Effector CD4-positive, alpha-beta T cell (primary cell): ENCODE results near the gene CENPP.

ENCODE experiments used
- DNase-seq: peaks from one replicate; pipeline ENCODE4 v3.0.0-alpha.2; 2020

Gene CENPP

DNA sequence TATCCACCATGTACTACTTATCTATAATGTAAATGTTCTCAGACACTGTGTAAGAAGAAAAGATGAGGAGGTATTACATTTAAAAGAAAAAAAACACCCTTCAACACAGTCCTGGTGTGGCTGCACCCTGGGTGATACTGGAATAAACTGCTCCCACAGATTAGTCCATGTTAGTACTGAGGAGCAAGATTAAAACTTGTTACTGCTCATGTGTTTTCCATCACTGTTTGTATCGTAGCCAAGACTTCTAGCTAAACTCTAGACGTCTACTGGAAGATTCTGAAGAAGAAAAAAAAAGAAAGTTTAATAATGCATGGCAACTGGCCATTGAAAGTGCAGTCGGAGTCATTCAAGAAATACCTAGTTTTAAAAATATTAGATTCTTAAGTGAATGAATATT lies 156.6 kb downstream of the CENPP start, which contains the start of gene ASPN:
TSS of gene ASPN (minus strand) at position 178 of the 400 bp plus-strand sequence.
- no peak for DNase-seq

DNA sequence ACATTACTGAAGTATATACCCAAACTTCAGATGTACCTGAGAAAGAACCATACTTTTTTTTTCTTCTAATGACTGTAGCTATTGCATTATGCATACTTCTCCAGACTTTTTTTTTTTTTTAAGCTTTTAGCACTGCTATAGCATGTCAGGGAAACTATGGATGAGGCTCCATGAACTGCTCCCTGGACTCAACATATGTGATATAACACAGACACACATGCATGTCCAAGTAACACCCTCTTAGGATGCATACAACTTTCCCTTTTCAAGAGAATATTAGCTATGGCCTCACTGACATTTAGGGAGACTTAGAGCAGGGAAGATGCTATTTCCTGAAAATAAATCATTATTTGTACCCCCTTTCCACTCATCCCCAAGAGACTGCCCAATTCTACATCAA lies 157.1 kb downstream of the CENPP start:
- no peak for DNase-seq

DNA sequence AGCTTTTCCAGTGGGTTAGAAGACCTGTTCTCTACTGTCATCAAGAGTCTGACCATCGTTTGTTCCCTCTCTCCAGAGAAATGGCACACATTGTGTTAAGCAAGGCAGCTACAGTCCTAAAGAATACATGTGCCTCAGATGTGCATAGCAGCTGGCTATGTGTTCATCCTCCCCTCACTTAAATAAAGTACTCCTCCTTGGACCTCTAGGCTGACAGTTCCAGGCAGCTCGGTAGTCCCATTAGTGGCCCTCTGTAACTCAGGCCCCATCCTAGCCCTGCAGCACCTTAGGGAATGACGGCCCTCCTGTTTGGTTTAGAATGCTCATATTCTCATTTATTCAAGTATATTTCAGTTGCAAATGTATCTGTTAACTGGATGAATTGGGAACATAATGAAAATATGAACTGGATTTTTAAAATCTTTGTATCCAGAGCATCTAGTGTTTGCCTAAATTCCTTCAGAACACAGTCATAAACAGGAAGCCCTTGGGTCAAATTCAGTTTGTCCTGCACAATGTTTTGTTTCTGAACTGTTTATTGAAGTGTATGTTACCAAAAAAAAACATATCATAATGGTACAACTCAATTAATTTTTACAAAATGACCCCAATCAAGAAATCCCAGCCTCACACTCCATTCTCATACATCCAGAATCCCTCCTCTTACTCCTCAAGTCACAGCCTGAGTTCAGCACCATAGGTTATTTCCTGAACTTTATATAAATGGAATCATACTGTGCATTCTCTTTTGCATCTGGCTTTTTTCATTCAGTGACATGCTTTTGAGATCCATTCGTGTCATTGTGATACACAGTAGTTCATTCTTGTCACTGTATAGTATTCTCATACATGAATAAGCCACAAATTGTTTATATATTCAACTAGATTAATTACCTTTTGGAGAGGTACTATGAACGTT lies 158.1 kb downstream of the CENPP start:
- no peak for DNase-seq

DNA sequence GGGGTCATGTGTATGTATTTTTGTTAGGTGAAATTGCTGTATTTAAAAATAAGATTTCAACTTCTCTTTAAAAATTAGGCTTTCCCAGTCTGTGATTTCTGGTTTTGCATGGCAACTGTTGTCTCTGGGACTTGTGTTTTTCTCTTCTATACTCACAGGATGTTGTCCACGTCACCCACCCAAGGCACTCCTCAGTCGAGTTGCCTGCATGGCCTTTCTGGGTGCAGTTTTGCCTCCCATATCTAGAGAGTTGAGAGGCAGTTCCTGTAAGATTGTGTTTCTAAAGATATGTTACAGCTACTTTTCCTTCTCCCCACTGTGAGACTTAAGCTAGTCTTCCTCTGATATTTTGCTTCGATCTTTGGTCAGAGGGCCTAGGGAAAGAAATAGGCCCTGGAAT lies 158.8 kb downstream of the CENPP start:
- DNase-seq = no peak

DNA sequence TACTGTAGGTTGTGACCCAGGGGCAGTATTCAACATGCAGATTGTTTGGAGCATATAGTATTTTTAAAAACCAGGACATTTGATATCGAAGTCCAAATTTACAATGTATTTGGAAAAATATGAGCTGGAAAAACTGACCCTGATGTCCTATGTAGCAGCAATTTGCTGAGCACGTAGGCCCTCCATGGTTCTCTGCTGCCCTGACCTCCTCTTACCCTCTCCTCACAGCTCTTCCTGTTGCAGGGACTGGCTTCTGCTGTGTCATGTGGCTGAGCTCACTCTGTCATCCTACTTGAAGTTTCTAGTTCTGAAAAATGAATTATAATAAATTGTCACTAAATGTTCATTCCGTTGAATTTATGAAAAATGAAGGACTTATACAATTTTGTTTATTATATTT lies 160.6 kb downstream of the CENPP start:
- DNase-seq = no peak

DNA sequence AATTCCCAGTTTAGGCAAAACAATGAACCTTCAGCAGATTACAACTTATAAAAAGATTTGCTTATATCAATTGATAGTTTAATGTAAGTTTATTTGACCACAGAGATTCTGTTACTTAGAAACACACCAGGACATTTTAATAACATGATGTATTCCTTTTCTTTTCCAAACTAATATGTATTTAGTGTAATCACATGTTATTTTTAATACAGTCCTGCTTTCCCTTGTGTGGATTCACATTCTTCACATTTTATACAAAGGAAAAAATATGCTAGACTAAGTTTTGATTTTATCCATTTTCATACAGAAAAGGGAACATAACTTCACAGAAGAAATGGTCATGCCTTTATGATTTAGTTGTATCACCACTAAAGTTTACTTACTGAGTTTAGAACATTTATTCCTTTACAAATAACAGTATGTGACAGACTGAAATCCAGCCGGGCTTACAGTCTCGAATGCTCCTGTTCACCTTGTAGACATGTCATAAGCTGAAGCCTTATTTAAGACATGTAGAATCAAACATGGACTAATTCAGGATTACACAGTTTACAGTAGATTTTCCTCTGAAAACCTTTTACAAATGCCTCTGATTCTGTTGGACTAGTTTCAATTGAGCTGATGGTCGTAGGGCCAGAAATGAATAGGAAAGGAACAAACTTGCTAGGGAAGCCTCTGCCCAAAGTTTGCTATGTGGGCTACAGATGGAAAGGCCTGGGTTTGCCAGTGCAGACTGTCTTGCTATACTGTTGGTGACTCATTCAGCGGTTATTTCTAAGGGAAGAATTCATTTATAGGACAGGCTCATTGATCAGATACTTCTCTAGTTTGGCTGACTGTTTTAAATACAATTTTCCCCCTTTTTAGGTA lies 163.2 kb downstream of the CENPP start:
- no peak for DNase-seq

DNA sequence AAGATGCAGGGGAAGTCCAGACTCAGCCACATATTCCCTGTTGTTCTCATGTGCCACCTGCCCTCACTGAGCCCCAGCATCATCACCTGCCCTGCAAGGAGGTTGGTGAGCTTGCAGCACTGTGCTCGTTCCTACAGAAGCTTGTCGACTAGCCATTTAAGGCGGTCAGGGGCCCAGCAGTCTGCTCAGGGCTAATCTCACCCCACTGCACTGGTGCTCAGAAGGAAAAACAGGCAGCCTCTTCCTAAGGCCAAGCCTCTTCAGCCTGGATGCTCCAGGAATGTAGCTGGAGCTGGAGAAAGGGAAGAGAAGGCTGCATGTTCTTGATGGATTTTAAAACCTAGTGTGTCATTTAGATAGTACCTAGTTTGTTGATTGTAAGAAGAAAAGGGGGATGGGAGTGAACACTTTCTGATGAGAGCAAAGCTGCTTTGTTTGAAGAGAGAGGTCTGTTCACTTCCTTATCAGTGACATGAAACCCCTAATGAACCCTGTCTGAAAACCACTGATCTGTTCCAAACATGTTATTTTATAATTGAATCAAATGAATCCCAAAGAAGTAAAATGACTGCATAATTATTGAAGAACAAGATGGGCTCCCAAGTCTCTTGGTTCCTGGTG lies 167.1 kb downstream of the CENPP start:
- DNase-seq = no peak

DNA sequence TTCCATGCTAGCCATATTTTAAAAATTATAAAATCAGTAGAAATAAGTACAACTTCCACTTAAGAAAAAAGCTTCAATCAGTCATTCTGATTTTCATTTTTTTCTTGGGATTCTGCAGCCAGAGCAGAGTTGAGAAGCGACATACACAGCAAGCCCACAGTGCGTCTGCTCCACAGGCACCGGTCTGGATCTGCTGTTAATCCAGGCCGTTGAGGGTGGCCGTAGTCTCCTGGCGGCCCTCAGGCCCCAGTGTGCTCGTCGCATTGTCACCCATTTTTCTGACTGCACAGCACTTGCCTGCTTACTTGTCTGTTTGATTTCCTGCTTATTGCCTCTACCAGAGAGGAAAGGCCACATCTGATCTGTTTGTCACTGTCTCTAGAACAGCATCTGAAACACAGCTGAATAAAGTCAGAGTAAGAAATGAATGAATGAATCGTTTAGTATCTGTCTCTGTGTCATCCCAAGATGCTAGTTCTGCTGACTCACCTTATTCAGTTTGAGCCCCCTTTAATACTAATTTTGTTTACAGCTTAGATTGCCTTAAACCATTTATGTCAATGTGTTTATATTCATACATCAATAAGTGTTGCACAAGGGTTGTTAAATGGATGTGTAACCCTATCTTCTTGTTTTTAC lies 168.1 kb downstream of the CENPP start:
- DNase-seq = no peak

DNA sequence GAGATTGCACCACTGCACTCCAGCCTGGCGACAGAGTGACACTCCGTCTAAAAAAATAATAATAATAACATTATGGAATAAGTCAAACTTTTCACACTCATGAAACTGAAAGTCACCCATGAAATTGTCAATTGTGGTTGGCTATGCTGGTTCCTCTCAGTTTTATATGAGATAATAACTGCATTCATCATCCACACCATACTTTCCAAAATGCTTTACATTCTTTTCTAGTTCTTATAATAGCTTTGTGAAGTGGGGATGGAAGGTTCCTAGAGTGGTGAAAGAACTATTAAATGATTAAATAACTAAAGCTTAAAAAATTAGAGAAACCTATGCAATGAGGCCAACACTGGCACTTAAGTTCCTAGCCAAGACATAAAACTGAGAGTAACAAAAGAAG lies 169.1 kb downstream of the CENPP start:
- DNase-seq = no peak

DNA sequence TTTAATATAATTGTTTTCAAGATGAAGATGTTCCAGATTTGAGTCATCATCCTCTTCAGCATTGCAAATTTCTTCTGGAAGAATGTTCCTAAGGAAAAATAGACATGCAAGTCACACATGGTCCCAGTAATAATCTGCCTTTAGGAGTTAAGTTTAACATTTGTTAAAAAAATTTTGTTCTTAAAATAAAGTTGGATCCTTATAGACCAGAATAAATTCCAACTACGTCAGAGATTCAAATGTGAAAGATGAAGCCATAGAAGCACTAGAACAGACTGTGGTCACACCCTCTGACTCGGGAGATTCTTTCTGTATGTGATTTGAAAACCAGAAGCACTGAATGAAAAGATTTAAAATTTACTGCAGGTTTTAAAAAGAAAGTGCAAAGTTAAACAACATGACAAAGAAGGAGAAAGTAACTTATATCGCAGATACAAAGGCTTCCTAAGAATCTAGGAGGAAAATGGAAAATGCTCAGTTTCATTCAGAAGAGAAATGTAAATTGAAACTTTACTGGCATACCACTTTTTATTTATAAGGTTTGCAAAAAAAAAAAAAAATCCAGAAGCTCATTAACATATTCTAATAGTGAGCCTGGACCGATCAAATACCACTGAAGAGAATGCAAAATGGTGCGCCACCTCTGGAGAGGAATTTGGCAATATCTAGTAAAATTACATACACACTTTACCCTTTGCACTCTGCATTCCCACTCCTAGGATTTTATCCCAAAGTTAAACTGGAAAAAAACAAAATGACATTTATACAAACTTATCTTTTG lies 170.8 kb downstream of the CENPP start:
- DNase-seq = no peak

DNA sequence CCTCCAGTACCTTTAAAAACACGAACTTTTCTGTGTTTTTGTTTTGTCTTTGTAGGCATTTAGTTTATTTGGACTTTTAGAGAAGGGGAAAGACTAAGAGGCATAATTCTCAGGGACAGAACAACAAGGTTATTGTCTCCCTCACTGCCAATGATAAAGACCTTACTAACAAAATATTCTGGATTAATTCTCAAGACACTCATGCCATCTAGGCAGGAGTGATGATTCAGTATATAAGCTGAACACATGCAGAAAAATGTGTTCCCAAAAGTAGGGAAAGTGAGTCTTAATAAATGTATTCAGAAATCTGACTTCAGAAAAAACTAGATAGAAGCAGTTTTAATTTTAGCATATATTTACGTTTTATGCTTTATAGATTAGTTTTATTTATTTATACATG lies 173.9 kb downstream of the CENPP start:
- no peak for DNase-seq

DNA sequence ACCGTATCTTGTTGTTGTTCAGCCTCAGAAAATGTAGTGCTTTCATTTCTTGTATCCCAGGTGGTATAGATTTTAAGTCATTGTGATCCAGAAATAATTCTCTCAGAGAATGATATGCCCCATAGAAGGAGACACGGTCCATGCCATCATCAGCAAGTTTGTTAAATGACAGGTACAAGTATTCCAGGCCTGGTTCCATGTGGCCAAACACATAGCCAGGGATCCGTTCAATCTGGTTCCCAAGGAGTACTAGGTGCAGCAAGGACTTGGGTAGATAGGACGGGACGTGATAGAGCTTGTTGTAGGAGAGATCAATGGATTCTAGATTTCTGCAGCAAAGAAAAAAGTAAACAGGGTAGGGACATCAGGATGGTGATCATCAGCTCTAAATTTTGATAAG lies 175.0 kb downstream of the CENPP start:
- DNase-seq = no peak

DNA sequence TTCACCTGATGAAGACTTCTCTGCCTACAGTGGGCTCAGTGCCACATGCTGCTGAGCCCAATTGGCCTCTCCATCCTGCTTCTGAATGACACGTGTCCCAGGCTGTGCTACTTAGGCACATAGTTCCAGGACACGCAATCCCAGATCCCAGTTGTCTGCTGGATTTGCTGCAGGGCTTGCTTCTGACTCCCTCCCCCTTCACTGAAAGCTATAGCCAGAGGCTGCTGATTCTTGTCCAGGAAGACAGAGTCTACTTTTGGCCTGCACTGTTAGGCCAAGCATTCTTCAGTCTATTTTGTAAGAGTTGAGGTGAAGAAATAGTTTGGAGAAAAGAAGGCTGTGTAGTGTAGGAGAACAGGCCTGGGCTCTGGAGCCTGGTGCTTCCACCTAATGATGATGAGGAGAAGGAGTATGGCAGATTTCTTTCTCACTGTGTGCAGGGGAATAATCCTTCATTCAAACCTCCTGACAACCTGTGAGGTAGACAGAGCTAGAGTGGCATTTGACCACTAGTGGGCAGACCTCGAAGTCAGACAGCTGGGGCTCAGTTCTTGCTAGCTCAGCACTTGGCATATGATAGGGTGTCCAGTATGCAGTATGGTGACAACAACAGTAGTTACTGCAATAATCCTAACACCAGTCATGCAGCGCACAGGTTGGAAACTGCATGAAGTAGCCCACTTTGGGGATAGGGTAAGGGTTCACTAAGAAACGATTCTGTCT lies 176.1 kb downstream of the CENPP start:
- DNase-seq = no peak

DNA sequence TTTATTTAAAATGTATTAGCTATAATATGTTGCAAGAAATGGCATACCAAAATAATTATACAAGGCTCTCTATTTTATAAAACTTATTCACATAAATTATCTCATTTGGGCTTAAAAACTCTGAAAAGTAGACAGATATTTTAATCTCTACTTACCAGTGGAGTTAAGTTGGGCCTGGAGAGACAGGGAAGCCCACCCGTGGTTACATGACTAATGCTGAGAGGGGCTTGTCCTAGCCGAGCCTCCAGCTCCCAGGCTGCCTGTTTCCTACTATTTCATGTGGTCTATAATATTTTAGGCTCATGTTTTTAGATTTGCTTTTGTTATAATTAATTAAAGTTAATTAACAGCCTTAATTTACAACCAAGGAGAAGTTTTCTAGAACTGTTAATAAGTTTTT lies 177.4 kb downstream of the CENPP start:
- no peak for DNase-seq

DNA sequence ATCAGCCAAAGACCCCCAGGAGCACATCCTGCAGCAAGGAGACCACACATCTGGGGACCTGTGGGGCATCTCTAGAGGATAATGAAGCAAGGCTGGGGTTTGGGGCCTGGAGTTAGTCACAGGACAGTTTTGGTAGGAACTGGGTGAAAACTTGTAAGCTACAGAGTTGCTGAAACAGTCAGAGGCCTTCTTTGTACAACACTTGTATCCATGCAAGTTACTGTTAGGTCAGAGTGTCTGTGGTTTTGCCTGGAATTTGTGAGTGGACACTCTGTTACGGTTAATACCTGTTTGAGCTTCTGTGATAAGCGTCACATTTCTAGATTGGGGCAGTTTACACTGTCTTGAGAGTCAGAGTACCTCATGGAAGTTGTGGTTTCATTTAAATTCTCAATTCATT lies 179.1 kb downstream of the CENPP start:
- DNase-seq = no peak

DNA sequence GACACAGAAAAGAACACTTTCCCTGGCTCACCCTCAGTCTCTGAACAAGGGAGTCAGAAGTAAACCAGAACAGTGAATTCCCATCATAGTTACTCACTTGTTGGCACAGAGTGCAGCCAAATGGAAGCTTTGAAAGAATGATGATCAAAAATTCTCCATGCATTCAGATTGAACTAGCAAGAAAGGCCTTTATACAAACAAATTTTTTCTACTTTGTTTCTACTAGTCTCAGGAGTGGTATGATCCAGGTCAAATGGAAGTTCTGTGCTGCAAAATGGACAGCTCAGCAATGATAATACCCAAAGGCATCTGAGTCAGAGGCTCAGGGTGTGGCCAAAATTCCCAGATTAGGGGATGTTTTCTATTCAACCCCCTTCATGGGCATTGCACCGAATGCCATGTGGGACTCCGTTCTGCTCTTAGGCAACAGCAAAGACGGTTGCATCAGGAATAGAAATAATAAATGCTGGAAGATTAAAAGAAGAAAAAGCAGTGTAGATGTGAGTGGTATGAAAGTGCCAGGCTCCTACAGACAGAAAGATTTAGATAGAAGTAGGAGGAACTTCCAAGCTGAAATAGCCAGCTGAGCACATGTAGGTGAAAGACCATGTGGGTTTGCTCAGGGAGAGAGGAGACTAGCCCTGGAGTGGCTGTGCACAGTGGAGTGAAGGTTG lies 180.6 kb downstream of the CENPP start:
- no peak for DNase-seq

DNA sequence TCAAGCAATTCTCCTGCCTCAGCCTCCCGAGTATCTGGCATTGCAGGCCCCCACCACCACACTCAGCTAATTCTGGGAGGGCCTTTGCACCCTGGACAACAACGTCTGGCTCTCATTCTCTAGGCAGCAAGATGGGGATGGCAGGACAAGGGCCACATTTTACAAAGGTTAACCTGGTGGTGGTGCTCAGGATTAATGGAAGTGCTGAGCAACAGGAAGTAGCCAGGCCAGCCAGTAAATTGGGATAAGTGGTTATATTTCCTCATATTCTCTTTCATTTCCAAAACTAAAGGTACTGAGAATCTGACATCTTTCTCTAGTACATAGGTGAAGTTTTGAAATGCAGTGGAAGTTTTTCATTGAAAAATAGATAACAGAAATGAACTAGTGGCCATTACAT lies 181.3 kb downstream of the CENPP start:
- DNase-seq = no peak

DNA sequence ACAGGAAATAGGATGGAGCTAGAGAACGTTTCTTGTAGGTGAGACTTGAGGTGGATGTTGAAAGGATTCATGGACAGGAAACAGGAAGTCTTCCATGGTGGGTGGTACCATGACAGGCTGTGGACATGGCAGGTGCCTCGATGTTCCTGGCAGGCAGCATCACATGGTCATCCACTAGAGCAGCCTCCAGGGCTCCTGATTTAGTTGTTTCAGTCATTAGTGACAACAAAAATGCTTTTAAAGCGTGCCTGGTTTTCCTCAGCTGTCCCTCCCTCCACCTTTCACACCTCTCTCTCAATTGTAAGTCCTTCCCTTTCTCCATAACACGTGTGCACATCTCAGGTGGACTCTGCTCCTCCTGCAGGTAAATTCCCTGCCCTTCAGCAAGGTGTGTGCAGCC lies 181.7 kb downstream of the CENPP start:
- DNase-seq = no peak

DNA sequence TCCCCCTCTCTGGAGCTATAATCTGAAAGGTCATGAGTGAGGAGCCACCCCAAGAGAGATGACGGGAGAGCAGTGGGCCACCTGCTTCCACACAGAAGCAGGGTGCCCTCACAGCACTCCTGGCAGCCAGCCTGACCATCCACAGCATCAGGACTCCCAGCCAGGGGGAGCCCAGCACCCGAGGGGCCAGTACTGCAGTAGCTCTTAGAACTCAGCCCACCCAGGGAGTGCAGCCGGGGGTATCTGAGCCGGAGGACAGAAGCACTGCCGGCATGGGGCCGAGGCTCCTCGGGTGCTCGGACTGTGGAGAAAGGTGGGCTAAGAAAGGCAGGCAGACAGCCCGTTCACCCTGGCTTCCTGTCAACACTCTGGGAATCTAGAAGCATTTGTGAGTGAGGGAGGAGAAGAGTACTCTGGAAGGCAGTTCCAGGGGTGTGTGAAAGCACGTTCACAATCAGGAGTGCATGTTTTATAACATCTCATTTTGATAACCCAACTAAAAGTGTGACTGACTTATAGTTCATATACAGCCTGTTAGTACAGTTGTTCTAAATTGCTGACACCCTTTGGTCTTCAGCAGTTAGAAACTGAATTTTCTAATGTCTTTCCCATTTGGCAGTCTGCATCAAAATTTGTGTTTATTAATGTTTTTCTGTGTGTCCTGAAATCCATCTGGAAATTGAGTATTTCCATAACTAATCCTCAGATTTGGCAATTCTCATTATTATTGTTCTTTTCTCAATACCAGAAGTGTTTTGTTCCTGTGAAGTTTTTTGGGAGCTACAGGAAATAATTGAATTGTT lies 182.5 kb downstream of the CENPP start:
- DNase-seq = no peak

DNA sequence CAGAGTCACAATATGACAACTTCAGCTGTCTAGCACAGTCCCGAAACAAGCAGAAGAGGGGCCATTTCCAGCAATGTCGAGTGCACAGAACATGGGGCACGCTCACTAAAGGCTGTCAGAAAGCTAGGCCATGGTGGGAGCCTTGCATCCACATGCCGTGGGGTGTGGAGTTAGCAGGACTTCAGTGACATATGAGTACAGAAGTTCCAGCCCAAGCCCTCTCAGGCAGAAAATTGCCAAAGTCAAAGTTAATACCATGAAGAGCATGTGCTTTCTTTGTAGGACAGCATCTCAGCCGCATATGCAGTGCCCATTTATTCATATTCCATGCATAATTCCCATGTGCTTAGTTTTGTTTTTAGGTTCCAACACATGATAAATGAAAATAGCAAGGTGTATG lies 183.3 kb downstream of the CENPP start:
- DNase-seq = no peak
